ENCODE results near the gene TAF10.

TAF10 gene

GRCh38 chr11:6607190-6607795 is 4.7 kb downstream of the TAF10 start:
- no peak for DNase-seq

DNA sequence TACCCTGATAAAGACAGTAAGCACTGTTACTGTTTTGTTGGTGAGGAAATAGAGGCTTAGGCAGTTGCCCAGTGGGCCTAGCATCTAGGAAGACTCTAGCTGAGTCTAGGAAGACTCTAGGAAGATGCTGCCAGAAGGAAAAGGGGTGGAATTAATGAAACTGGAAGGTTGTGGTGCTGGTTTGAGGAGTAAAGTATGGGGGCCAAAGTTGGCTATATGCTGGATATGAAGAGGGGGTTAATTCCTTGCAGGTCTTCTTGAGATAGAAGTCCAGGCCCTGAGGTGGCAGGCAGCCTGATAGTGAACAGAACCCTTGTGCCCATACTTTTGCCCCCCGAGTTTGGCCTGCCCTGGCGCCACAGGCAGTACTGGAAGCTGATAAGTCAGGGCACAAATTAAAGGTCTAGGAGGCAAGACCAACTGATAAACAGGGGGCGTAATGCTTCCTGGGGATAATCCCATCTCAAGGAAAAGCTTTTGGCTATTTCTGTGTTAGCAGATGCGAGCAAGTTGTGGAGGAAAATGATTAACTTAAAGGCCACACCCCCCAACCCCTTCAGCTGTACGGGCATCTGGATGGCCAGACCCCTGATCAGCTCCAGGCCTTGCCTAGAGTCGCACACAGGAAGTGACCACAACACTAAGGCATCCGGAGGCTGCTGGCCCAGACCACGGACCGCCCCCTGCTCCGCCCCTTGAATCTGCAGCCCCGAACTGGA is 5.4 kb downstream of the TAF10 start:
- DNase-seq = peak; percentile 97

DNA sequence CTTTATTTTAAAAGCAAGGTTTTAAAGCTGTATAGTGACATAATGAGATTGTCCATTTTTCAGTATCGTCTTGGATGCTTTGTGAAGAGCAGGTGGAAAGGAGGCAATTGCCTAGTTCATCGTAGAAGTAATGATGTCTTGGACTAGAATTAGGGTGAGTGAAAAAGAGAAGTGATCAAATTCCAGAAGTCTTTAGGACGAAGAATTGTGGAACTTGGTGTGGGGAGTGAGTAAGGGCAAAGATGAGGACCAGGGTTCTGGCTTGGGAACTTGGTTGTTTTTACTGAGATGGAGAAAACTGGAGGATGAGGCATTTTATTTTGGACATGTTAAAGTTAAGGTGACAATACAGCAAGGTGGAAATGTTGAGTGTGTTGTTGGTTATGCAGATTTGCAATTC is 7.2 kb downstream of the TAF10 start:
- no peak for DNase-seq

DNA sequence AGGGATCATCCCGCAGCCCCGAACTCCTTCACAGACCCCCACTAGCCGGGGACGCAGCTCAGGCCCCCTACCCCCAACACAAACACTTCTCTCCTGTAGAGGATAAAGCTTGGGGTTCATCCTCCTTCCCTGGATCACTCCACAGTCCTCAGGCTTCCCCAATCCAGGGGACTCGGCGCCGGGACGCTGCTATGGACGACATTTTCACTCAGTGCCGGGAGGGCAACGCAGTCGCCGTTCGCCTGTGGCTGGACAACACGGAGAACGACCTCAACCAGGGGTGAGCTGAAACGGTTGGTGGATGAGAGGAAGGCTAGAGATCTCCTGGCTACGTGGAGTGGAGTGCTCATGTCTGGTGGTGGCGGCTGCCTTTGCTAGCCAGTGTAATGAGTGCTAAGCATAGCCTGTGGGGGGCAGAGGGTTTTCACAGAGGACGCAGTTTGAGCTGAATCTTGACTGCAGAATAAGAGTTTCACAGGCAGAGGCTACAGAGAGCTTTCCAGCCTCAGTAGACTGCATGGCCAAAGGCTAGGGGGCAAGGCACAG is 7.9 kb downstream of the TAF10 start:
- peak; percentile 77 for DNase-seq

GRCh38 chr11:6603287-6604080 is 8.5 kb downstream of the TAF10 start, which contains the start of the genes ILK and RRP8:
TSS of gene ILK (plus strand) at chr11:6603774. CDS start at chr11:6604272, 498 bp downstream.
TSS of gene RRP8 (minus strand) at chr11:6603616. CDS start at chr11:6603502, 114 bp downstream.
- DNase-seq = peak; percentile 94

DNA sequence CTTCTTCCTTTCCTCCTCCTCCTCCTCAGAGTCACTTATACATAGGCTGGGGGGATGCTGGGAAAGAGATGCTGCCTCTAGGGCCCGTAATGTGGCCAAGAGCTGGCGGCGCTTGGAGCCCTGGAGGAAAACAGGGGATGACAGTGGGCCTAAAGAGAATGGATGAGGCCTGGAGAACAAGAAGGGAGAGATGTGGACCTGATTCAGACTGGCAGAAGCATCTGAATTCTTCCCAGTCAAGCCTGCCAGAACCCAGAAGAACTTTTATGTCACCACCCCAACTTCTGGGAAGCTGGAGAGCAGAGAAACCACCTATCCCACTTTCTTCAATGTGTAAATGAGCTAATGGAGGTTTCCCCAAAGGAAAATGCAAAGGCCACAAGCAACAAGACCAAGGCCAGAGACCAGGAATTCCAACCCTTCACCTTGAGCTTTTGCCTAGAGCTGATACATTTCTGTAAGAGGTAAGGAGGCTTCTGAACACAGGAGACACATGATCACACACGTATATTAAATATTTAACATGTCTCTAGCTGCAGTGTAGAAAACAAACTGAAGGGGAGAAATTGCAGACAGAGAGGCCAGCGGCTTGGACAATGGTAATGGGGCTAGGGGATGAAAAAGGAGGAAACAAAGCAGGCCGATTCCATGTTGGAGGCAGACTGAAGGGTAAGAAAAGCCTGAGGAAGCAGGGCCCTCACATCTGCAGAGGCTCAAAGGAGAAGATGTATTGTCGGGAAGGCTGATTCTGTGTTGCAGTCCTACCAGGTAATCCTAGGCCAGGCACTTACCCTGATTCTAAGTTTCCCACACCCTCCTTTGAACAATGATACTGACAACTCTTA is 9.7 kb downstream of the TAF10 start:
- DNase-seq = no peak

DNA sequence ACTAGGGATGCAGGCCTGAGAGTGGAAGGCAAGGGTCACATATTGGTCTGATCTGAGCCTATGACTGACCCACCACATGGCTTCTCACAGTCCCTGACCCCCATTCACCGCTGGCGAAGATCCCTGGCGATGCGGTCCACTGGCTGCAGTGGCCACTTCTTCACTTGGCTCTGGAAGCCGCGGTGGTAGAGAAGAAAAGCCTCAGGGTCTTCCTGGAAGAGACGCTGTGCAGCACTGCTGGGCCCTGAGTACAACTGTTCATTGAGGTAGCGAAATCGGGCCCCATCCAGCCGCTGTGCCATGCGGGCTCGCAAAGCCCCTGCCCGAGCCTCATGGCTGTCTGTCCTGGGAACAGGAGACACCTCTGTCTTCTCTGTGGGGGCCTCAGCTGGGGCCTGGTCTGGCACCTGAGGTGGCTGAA is 11.0 kb downstream of the TAF10 start:
- no peak for DNase-seq

GRCh38 chr11:6599881-6600390 is 12.1 kb downstream of the TAF10 start:
- DNase-seq = no peak

DNA sequence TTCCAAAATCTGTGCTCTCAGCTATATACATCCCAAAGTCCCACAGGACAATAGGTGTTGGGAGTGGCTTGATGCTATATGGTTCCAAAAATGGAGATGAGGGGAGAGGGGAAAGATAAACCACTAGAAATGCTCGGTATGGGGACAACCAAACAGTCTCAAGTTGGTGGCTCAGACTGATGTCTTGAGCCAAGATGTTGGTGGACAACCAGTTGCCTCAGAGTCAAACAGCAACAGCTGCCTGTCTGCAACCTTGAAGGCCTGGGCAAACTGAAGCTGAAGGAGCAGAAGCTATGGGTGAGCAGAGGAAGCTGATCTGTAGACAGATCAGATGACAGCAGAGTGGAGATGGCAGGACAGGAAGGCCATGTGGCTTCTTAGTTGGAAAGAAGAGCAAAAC is 12.6 kb downstream of the TAF10 start:
- no peak for DNase-seq

GRCh38 chr11:6598555-6598954 is 13.5 kb downstream of the TAF10 start:
- no peak for DNase-seq

GRCh38 chr11:6596239-6596877 is 15.7 kb downstream of the TAF10 start:
- DNase-seq = no peak

- DNase-seq = no peak
Observed at GRCh38 chr11:6594142-6594768, 17.8 kb downstream of the TAF10 start.

DNA sequence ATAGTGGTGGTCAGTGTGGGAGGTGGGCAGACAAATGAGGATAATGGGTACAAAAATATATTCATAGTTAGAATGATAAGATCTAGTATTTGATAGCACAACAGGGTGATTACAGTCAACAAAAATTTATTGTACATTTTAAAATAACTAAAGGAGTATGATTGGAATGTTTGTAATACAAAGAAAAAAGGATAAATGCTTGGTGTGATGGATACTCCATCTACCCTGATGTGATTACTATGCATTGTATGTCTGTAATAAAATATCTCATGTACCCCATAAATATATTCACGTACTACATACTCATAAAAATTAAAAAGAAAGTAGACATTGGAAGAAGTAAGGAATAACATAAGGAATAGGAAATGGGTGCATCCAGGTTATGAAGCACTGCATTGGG is 24.0 kb downstream of the TAF10 start:
- DNase-seq = no peak

GRCh38 chr11:6587360-6587953 is 24.6 kb downstream of the TAF10 start:
- no peak for DNase-seq

DNA sequence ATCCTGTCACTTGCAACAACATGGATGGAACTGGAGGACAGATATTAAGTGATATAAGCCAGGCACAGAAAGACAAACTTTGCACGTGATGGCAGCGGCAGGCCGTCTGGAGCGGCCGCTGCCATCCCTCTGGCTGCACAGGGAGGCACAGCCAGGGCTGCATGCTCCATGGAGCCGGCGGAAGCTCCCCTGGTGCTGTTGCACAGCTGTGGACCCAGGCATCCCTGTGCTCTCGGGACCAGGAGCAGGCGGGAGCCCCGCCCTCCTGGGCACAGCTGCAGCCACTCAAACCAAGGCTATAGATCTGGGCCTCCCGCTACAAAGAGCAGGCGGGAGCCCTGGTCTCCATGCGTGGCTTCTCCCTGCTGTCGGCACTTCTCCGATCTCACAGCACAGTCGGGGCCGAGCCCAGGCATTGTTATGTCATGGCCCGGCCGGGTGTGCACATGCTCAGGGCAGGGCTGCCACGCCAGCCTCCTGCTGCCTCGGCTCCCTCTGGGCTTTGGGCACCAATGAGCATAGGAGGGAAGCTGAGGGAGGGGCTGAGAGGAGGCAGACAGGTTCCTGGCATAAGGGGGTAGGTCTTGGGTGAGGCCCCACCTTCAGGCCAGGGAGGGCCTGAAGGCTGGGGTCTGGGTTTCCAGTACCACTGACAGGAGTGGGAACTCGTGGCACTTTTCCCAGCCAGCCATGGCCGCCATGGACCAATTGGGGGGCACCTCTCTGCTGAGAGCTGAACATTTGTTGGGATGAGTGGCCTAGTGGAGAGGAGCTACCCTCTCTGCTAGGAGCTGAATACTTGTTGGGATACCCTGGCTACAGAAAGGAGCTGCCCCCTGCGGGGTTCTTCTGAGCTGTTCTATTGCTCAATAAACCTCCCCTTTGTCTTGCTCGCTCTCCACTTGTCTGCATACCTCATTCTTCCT is 25.3 kb downstream of the TAF10 start:
- DNase-seq = no peak

- no peak for DNase-seq
Observed at GRCh38 chr11:6584528-6584927, 27.5 kb downstream of the TAF10 start.

GRCh38 chr11:6583584-6583983 is 28.4 kb downstream of the TAF10 start:
- no peak for DNase-seq

DNA sequence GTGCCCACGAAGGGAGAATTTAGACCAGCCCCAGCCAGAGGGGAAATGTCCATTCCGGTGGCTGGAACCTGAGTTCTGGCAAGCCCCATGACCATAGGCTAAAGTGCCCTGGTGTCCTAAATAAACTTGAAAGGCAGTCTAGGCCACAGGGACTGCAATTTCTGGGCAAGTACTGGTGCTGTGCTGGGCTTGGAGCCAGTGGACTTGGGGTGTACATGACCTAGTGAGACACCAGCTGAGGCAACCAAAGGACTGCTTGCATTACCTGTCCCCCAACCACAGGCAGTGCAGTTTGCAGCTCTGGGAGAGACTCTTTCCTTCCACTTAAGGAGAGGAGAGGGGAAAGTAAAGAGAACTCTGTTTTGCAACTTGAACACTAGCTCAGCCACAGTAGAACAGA is 32.3 kb downstream of the TAF10 start:
- DNase-seq = no peak

GRCh38 chr11:6578134-6578533 is 33.9 kb downstream of the TAF10 start:
- DNase-seq = no peak

All from right hindlimb (tissue), 1 donor.